Prostate gland (tissue), 2 donors: ENCODE data around the gene BRD1.

Experiments used
- CTCF ChIP-seq, 4 experiments: fragments of 200-600 bp in 2 of 4; fragments of 450-650 bp in 2 of 4; sonication (generic) in 2 of 4; IDR thresholded peaks; 1 replicate in 3 of 4; 2 replicates in 1 of 4; pipeline ENCODE4 v1.5.1; 2016 to 2019; ENCODE audit warnings: antibody characterized with exemption in 4 of 4, mild to moderate bottlenecking in 2 of 4, moderate library complexity in 2 of 4
- POLR2A ChIP-seq: fragments of 450-650 bp; IDR thresholded peaks from one replicate; pipeline ENCODE4 v1.6.1; 2016; ENCODE audit warnings: antibody characterized with exemption, mild to moderate bottlenecking
- POLR2AphosphoS5 ChIP-seq: sonication (generic); formaldehyde crosslinking; IDR thresholded peaks from one replicate; pipeline ENCODE4 v1.6.1; 2017; ENCODE audit warnings: antibody characterized with exemption

GRCh38 chr22:49829044-49829853 is 1.6 kb upstream of the BRD1 start:
- TF ChIP-seq POLR2AphosphoS5 (no peak), POLR2A (no peak), CTCF (IDR thresholded peaks at IDR 0.05) (no peak)
